ENCODE measurements around the gene NLGN4X.

DNA sequence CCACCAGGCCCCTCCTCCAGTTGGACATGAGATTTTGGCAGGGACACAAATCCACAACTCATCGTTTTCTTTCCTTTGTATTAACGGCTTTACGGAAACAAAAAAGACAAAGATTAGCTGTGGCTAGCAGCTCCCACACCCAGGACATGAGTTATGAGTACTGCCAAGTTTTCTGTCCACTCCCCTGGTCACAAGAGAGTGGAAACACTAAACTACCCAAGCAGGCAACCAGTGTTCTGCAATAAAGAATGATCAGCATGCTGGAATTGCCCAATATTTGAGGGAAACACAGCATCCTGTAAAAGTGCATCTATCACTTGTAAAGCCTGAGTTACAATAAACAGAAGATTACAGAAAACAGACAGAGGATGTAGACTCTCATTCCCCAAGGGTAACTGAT, 358.4 kb downstream of the NLGN4X start:
- TF ChIP-seq, protein P1, sequence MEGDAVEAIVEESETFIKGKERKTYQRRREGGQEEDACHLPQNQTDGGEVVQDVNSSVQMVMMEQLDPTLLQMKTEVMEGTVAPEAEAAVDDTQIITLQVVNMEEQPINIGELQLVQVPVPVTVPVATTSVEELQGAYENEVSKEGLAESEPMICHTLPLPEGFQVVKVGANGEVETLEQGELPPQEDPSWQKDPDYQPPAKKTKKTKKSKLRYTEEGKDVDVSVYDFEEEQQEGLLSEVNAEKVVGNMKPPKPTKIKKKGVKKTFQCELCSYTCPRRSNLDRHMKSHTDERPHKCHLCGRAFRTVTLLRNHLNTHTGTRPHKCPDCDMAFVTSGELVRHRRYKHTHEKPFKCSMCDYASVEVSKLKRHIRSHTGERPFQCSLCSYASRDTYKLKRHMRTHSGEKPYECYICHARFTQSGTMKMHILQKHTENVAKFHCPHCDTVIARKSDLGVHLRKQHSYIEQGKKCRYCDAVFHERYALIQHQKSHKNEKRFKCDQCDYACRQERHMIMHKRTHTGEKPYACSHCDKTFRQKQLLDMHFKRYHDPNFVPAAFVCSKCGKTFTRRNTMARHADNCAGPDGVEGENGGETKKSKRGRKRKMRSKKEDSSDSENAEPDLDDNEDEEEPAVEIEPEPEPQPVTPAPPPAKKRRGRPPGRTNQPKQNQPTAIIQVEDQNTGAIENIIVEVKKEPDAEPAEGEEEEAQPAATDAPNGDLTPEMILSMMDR (IDR thresholded peaks at IDR 0.05; ENCODE audit: extremely low read depth in 1 of 2, insufficient read depth in 1 of 2, low read depth in 1 of 2, low read length in 2 of 2) = no peak
- TF ChIP-seq POLR2A (IDR thresholded peaks at IDR 0.05; ENCODE audit: low read depth, low read length) = no peak
- TF ChIP-seq POLR2AphosphoS5 (IDR thresholded peaks at IDR 0.05; ENCODE audit: insufficient read depth, low read depth, low read length) = no peak
- no peak for TF ChIP-seq EZH2 (IDR thresholded peaks at IDR 0.05; ENCODE audit: borderline replicate concordance, low read depth, low read length, severe bottlenecking)
- TF ChIP-seq, protein P2, sequence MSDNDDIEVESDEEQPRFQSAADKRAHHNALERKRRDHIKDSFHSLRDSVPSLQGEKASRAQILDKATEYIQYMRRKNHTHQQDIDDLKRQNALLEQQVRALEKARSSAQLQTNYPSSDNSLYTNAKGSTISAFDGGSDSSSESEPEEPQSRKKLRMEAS (IDR thresholded peaks at IDR 0.05; ENCODE audit: insufficient read depth, insufficient read length) = no peak
- no peak for TF ChIP-seq MYC (IDR thresholded peaks at IDR 0.05; ENCODE audit: low read depth, low read length)

Measured in endothelial cell of umbilical vein (primary cell).